Prostate gland (tissue), 1 donor: ENCODE results near the gene GPN1.

Experiments used
- POLR2A ChIP-seq: fragments of 450-650 bp; IDR thresholded peaks from one replicate; pipeline ENCODE4 v1.6.1; 2016; ENCODE audit warnings: antibody characterized with exemption, mild to moderate bottlenecking
- POLR2AphosphoS5 ChIP-seq: sonication (generic); formaldehyde crosslinking; IDR thresholded peaks from one replicate; pipeline ENCODE4 v1.6.1; 2017; ENCODE audit warnings: antibody characterized with exemption

GRCh38 chr2:27645197-27645596 lies 16.3 kb downstream of the GPN1 start:
- no peak for TF ChIP-seq POLR2A
- TF ChIP-seq POLR2AphosphoS5: no peak
